Left cardiac atrium (tissue), 4 donors: ENCODE measurements around the gene KRTAP12-4. TPM values are rescaled to one million over a fixed set of nuclear protein-coding genes. Genes with fewer than 3 reads are reported as not detected.
"Not testable (repeated sequence)": the region's sequence is repeated elsewhere in the genome, so short reads cannot be mapped to it uniquely, and the experiment has no call there.

Experiments used
- ATAC-seq, 2 donors: fragments of 200-7000 bp; cut with Tn5 transposase; one replicate each; pipeline ENCODE4 v1.9.1; 2020; ENCODE audit warnings: mild to moderate bottlenecking in 2 of 2, moderate library complexity in 2 of 2
- DNase-seq: peaks from one replicate; pipeline ENCODE4 v3.0.0-alpha.2; 2020
- intact Hi-C, 2 donors: fragments of 100-400 bp; cut with DNase I; formaldehyde crosslinking; loops; one replicate each; pipeline versions ENCODE4 v1.14.1 to v1.15.1; 2022 to 2023
- total RNA-seq, 2 donors: library from RNA; stranded (reverse); fragmentation: NEBNext Ultra II Directional; extraction: Animal tissue kit (Norgen Biotek cat#: 25700); gene quantifications; one replicate each; pipeline ENCODE4 v1.2.1, GENCODE V29; 2021
- donor health status: DM: no; HTN: yes; CAD: no.
- donor health status: DM: no; HTN: yes; CAD: no; lungs with severe emphysema.
- donor health status: DM: yes; HTN: yes; CAD: no.
- donor health status: Dilated cardiomyopathy.

The KRTAP12-4 gene
- total RNA-seq, 2 donors from 2014 or later = not detected

- ATAC-seq = no peak
- no peak for DNase-seq
- intact Hi-C loops = no loop called here
Observed at GRCh38 chr21:44658913-44659595, 4.6 kb upstream of the KRTAP12-4 start.

DNA sequence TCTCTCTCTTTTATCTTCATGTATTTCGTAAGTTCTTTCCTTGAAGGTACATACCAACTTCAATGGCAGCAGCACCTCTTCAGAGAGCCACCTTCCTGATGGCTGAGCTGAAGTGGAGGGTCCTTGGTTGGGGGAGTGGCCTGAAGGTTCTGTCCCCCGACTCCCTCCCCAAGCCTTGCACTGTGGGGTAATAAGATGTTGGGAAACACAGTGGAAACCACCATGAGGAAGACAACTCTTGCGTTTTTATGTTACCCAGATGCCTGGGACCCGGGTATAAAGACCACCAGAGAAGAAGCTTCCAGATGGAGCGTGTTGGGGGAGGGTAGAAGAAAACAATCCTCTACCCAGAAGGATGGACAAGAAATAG, 4.1 kb upstream of the KRTAP12-4 start:
- ATAC-seq (no peak), DNase-seq (no peak)
- intact Hi-C loops = no loop called here

DNA sequence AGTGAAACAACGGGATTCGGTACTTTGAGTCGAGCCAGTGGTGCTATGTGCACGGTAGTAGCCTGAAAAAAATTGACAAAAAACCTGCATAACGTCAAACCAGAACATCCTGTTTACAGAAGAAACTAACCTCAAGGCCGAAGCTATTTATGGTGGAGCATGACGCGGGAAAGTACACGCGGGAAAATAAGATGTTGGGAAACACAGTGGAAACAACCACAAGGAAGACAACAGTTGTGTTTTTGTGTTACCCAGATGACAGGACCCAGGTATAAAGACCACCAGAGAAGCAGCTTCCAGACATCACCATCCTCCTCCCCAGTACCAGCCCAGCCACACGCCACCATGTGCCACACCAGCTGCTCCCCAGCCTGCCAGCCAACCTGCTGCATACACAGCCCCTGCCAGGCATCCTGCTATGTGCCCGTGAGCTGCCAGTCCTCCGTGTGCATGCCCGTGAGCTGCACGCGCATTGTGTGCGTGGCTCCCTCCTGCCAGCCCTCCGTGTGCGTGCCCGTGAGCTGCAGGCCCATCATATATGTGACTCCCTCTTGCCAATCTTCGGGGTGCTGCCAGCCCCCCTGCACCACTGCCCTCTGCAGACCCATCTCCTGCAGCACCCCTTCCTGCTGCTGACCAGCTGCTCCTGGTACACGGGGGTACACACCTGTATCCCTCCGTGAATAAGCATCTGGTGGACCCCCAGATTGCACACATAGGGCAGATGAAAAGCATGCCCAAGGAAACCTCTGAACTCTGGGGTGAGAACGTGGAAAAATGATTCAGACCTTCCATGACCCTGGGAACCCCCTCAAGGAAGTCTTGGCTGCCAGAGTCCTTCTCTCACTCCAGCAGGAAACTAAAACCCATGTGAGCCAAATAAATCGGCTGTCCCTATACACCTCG, 3.4 kb upstream of the KRTAP12-4 start, which contains the start of gene KRTAP12-3:
KRTAP12-3 (plus strand) TSS at position 298 of the 906 bp plus-strand sequence; CDS start at position 346, 48 bp downstream.
- ATAC-seq = peak in 1 of 2 donors; percentile 58
- intact Hi-C loops = no loop called here
- no peak for DNase-seq

DNA sequence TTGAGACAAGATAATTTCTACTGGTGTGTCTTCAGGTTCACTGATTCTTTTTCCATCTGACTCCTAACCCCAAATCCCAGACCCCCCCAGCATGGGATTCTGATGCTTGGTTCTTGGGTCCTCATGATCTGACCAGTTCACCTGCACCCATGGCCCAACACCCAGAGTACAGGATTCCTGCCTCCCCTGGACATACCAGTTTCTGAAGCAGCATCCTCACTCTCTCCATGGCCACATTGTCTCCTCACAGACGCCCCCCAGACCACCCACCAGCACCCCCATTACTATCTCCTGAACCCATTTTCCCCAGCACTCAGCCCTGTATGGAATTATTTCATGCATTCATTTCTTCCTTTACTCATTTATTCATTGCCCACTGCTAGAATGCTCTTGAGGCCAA, 2.4 kb upstream of the KRTAP12-4 start:
- DNase-seq = no peak
- intact Hi-C loops = no loop called here
- ATAC-seq = no peak

- intact Hi-C loops = no loop called here
- ATAC-seq = peak in 1 of 2 donors; percentile 34
- no peak for DNase-seq
Observed at GRCh38 chr21:44653656-44654575, 543 bp downstream of the KRTAP12-4 start.

DNA sequence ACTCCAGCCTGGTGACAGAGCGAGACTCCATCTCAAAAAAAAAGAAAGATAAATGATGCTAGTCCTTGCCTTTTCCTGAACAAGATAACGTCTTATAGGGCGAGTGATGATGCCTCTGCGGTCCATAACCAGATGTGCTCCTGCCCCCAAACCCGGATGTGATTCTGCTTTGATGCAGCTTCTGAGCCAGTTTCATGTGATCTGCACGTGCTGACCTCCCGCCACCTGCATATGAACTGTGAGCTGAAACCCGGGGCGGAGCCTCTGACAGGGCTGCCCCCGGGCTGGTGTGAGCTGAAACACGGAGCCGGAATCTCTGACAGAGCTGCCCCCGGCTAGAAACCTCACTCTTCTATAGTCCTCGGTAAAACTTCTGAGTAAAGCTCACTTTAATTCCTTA, 1.3 kb downstream of the KRTAP12-4 start:
- DNase-seq (no peak), ATAC-seq (no peak)
- intact Hi-C loops = no loop called here

DNA sequence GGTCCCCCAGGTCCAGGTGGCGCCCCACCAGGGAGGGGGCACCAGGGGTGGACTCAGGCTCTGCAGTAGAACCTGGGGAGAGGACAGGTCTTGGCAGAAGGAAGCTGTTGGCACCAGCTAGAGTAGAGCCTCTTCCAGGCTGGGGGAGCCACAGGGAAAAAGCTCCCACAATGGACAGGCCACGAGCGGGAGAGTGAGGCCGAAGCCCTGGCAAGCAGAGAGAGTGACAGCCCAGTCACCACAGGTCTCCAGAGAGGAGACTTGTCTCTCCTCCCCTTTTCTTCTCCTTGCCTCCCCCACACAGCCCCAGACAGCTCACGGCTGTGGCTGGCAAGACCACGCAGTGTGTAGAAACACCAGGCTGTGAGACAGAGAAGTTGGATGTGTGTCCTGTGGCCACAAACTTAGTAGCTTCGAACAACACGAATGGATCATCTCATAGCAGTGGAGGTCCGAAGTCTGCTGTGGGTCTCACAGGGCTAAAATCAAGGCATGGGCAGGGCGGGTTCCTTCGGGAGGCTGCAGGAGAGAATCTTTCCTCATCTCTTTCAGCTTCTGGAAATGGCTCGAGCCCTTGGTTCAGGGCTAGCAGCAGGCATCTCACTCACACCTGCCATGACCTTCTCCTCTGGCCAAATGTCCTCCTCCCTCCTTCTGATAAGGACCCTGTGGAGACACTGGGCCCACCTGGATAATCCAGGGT, 3.3 kb downstream of the KRTAP12-4 start:
- ATAC-seq (no peak), DNase-seq (no peak)
- intact Hi-C loops = no loop called here

DNA sequence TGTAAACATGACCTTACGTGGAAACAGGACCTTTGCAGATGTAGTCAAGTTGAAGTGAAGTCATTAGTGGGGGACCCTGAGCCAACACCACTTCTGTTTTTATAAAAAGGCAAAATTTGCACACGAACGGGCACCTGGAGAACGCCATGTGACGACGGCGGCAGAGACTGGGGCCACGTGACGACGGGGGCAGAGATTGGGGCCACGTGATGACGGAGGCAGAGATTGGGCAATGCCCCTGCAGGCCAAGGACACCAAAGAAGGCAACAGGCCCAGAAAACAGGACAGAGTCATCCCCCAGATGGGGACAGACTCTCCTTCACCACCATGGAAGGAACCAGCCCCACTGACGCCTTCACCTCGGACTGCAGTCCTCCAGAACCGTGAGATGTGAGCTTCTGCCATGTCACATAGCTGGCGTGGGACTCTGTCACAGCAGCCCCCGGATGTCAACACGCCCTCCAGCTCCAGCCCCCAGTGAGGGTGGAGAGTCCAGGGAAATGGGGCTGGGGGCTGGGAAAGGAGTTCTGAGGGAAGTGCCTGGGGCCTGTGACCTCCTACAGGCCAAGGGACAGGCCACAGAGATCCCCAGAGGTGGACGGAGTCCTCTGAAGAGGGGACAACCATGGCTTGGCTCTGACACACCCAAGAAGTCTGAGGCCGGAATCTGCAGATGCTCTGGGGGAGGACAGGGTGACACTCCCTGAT, 4.0 kb downstream of the KRTAP12-4 start:
- ATAC-seq = no peak
- intact Hi-C loops = no loop called here
- DNase-seq = no peak

DNA sequence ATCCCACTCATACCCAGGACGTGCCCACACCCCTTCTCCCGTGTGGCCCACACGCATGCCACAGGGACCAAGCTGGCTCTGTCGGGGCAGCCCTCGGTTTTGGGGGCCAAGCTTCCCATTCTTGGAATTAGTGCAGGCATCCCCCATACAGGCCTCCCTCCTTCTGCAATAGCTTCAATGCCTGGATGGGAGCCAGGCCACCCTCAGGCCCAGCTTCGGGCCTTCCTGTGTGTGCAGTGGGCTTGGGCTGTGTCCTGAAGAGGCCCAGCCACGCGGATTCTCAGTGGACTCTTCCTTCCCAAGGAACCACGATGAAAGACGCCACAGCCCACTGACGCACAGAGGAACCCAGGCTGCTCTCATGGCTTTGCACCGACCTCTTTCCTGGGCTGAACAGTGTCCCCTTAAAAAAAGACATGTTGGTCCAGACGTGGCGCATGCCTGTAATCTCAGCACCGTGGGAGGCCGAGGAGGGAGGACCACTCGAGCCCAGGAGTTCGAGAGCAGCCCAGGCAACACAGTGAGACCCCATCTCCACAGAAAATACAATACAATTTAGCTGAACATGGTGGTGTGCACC, 4.8 kb downstream of the KRTAP12-4 start:
- intact Hi-C loops = no loop called here
- no peak for DNase-seq

DNA sequence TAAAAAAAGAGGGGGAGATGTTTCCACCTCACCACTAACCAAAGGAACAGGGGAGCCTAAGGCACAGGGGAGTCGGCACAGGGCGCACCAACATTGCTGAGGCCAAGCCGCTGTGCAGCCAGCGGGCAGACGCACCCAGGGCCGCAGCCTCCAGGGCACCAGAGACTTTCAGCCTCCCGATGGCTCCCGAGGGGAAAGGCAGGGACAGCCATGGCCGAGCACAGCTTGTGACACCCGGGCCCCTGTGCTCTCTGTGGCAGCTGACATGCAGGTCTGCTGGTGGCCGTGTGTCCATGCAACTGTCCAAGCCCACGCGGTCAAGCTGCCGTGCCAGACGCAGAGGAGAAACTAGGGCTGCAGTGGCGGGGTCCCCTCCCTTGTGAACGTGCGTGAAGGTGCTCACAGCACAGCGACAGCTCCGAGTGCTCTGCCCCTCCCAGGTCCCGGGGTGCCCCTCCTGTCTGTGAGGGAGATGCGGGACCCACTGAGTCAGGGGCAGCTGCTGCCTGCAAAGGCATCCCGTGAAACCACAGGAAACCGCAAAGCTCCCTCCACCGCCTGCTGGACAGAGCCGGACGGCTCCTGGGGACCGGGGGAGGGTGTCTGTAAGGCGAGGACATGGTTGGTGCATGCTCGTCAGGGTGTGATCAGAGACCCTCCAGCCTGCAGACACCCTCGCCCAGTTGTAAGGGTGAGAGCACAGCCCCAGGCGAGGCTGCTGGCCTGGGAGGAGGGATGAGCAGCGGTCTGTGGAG, 5.7 kb downstream of the KRTAP12-4 start:
- ATAC-seq = no peak
- DNase-seq = no peak
- intact Hi-C loops = no loop called here

More for the DNA sequence above, 4.8 kb downstream of the KRTAP12-4 start:
- no peak for ATAC-seq

- no peak for DNase-seq
- no peak for ATAC-seq
- intact Hi-C loops = no loop called here
Observed at GRCh38 chr21:44647222-44647552, 7.3 kb downstream of the KRTAP12-4 start.

DNA sequence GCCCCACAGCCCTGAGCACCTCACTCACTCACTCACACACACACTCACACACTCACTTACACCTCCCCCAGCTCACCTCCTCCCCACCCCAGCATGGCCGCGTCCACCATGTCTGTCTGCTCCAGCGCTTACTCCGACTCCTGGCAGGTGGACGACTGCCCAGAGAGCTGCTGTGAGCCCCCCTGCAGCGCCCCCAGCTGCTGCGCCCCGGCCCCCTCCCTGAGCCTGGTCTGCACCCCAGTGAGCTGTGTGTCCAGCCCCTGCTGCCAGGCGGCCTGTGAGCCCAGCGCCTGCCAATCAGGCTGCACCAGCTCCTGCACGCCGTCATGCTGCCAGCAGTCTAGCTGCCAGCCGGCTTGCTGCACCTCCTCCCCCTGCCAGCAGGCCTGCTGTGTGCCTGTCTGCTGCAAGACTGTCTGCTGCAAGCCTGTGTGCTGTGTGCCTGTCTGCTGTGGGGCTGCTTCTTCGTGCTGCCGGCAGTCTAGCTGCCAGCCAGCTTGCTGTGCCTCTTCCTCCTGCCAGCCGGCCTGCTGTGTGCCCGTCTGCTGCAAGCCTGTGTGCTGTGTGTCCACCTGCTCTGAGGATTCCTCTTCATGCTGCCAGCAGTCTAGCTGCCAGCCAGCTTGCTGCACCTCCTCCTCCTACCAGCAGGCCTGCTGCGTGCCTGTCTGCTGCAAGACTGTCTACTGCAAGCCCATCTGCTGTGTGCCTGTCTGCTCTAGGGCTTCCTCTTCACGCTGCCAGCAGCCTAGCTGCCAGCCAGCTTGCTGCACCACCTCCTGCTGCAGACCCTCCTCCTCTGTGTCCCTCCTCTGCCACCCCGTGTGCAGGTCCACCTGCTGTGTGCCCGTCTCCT, 7.9 kb downstream of the KRTAP12-4 start, which contains the start of gene KRTAP10-11:
KRTAP10-11 (plus strand) TSS at position 49 of the 856 bp plus-strand sequence; CDS start at position 94, 45 bp downstream.
- ATAC-seq, intact Hi-C loops, DNase-seq: not testable (repeated sequence)

DNA sequence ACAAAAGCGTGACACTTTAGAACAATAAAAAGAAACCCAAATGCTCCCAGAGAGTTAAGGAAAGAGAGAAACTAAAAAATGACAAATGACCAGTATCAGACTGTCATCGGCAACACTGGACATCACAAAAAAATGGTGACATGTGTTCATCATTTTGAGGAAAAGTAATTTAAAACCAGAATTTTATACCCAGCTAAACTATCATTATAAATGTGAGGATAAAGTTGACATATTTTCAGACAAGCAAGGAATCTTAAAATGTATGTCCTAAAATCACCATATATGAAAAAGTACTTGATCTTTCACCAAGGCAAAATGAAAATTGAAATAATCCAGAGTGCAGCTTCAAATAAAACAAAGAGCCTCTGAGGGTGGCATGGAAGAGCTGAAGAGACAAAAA, 9.6 kb downstream of the KRTAP12-4 start:
- ATAC-seq (no peak), DNase-seq (no peak)
- intact Hi-C loops = no loop called here

GRCh38 chr21:44643741-44644310, 10.6 kb downstream of the KRTAP12-4 start:
- intact Hi-C loops = no loop called here
- no peak for ATAC-seq
- DNase-seq = no peak

DNA sequence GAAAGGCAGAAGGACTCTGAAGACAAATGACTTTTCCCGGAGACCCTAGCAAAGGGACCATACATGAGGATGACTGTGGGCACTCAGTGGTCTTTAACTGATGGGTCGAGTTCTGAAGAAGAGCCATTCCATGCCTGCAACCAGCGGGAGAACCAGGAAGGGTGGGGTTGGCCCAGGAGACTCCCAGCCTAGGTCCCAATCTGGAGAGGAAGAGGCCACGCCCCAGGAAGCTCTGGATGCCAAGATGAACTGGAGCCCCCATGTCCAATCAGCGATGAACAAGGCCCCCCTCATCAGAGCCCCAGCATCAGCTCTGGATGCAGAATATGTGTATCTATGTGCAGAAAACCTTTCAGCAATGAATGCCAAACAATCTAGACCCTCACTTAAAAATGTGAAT, 13.7 kb downstream of the KRTAP12-4 start:
- DNase-seq (no peak), ATAC-seq (no peak)
- intact Hi-C loops = no loop called here

DNA sequence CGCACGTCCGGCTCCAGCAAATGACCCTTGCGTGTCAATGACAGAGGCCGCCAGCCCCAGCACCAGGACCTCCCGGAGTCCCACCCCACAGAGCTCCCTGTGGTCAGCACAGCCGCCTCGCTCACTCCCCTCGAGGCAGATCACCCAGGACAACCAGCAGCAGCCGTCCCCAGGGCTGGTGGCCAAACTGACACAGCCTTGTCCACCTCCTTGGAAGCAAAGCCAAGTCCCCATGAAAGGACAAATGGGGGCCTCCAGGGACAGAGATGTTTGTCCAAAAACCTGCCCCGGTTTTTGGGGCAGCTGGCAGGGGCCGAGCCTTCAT, 15.2 kb downstream of the KRTAP12-4 start:
- intact Hi-C loops = no loop called here
- ATAC-seq = no peak
- no peak for DNase-seq
